IMR-90 (cell line): ENCODE measurements around the gene TNFRSF18. TPM values are rescaled to one million over a fixed set of nuclear protein-coding genes. Genes with fewer than 3 reads are reported as not detected.

ENCODE experiments used
- ATAC-seq: fragments of 200-7000 bp; cut with Tn5 transposase; 2 replicates; pipeline ENCODE4 v1.9.1; 2020; ENCODE audit warnings: low read depth, mild to moderate bottlenecking, moderate library complexity
- BruUV-seq: library from RNA; stranded (reverse); fragments of 400-500 nt; replicated peaks from 2 replicates; lab custom pipeline; 2021; lab: Mats Ljungman, UMichigan
- CTCF ChIA-PET: fragments of 300-600 bp; formaldehyde crosslinking; extraction: SDS; loops from one replicate; lab custom pipeline; 2021; ENCODE audit warnings: antibody characterized with exemption; lab: Yijun Ruan, JAX
- POLR2A ChIA-PET: fragments of 300-600 bp; sonication (Branson Sonifier 250); formaldehyde crosslinking; loops from one replicate; lab custom pipeline; 2022; ENCODE audit warnings: antibody characterized with exemption; ENCODE audit not compliant: unreplicated experiment; lab: Charles Lee
- DNase-seq: peaks from one replicate; pipeline ENCODE4 v3.0.0; 2013
- H2AFZ ChIP-seq: replicated peaks from 2 replicates; pipeline ENCODE3; 2013; ENCODE audit warnings: low read length, mild to moderate bottlenecking; ENCODE audit not compliant: poor library complexity
- H2AK5ac ChIP-seq: 2 replicates; pipeline ENCODE4 v1.6.1; 2013; ENCODE audit warnings: low read depth, low read length, inconsistent platforms
- H2AK9ac ChIP-seq: replicated peaks from 2 replicates; pipeline ENCODE3; 2013; ENCODE audit warnings: mild to moderate bottlenecking, low read depth, low read length, moderate library complexity; ENCODE audit not compliant: poor library complexity
- H2BK120ac ChIP-seq: 2 replicates; pipeline ENCODE4 v1.6.1; 2013; ENCODE audit warnings: low read depth, low read length, inconsistent platforms
- H2BK15ac ChIP-seq: 3 replicates; pipeline ENCODE4 v1.6.1; 2013; ENCODE audit warnings: low read depth, low read length, inconsistent platforms
- H2BK20ac ChIP-seq: 2 replicates; pipeline ENCODE4 v1.6.1; 2013; ENCODE audit warnings: low read depth, mild to moderate bottlenecking, inconsistent platforms, low read length, moderate library complexity
- H2BK5ac ChIP-seq: 2 replicates; pipeline ENCODE4 v1.6.1; 2013; ENCODE audit warnings: mild to moderate bottlenecking, low read depth, low read length, inconsistent platforms; ENCODE audit not compliant: poor library complexity, severe bottlenecking
- H3K14ac ChIP-seq: replicated peaks from 2 replicates; pipeline ENCODE4 v1.6.1; 2013; ENCODE audit warnings: low read depth, low read length, inconsistent platforms
- H3K18ac ChIP-seq: 2 replicates; pipeline ENCODE4 v1.6.1; 2013; ENCODE audit warnings: low read depth, low read length, control low read depth
- H3K23ac ChIP-seq: 2 replicates; pipeline ENCODE4 v1.6.1; 2013; ENCODE audit warnings: low read depth, low read length, inconsistent platforms
- H3K27ac ChIP-seq: 2 replicates; pipeline ENCODE4 v1.5.1; 2013; ENCODE audit warnings: mild to moderate bottlenecking, control low read depth, low read length; ENCODE audit not compliant: insufficient read depth
- H3K27me3 ChIP-seq: 2 replicates; pipeline ENCODE4 v1.6.1; 2013; ENCODE audit warnings: low read length; ENCODE audit not compliant: control insufficient read depth, insufficient read depth
- H3K36me3 ChIP-seq: 2 replicates; pipeline ENCODE4 v1.6.1; 2013; ENCODE audit warnings: low read length, mixed read lengths; ENCODE audit not compliant: control insufficient read depth, insufficient read depth
- H3K4ac ChIP-seq: 2 replicates; pipeline ENCODE4 v1.6.1; 2013; ENCODE audit warnings: low read depth, low read length, inconsistent platforms
- H3K4me1 ChIP-seq: 2 replicates; pipeline ENCODE4 v1.6.1; 2013; ENCODE audit warnings: low read length, mixed read lengths; ENCODE audit not compliant: control insufficient read depth, insufficient read depth
- H3K4me2 ChIP-seq: 2 replicates; pipeline ENCODE4 v1.6.1; 2013; ENCODE audit warnings: low read depth, mild to moderate bottlenecking, control low read depth, low read length, moderate library complexity
- H3K4me3 ChIP-seq: 2 replicates; pipeline ENCODE4 v1.5.1; 2013; ENCODE audit warnings: low read depth, mild to moderate bottlenecking, control low read depth, low read length, moderate library complexity; ENCODE audit not compliant: insufficient read depth
- H3K56ac ChIP-seq: 2 replicates; pipeline ENCODE4 v1.6.1; 2013; ENCODE audit warnings: low read length, inconsistent platforms; ENCODE audit not compliant: insufficient read depth; ENCODE audit errors: extremely low read depth
- H3K79me1 ChIP-seq, 2 experiments: 2 replicates each; pipeline ENCODE4 v1.6.1; 2013; ENCODE audit warnings: low read length in 2 of 2, inconsistent platforms in 1 of 2, low read depth in 1 of 2
- H3K9ac ChIP-seq: 2 replicates; pipeline ENCODE4 v1.6.1; 2013; ENCODE audit warnings: low read depth, low read length, control low read depth
- H3K9me1 ChIP-seq: 2 replicates; pipeline ENCODE4 v1.6.1; 2013; ENCODE audit warnings: low read length, inconsistent platforms; ENCODE audit not compliant: insufficient read depth
- H3K9me3 ChIP-seq: 2 replicates; pipeline ENCODE4 v1.6.1; 2013; ENCODE audit warnings: low read length; ENCODE audit not compliant: control insufficient read depth, insufficient read depth
- H4K20me1 ChIP-seq: 2 replicates; pipeline ENCODE4 v1.6.1; 2013; ENCODE audit warnings: low read length, inconsistent platforms; ENCODE audit not compliant: insufficient read depth
- H4K5ac ChIP-seq: 2 replicates; pipeline ENCODE4 v1.6.1; 2013; ENCODE audit warnings: mild to moderate bottlenecking, low read depth, low read length, control low read depth
- H4K8ac ChIP-seq, 2 experiments: 2 replicates each; pipeline ENCODE4 v1.6.1; 2013; ENCODE audit warnings: low read depth in 2 of 2, low read length in 2 of 2, control low read depth in 1 of 2, inconsistent platforms in 1 of 2
- H4K91ac ChIP-seq: 2 replicates; pipeline ENCODE4 v1.6.1; 2013; ENCODE audit warnings: low read depth, low read length, inconsistent platforms; ENCODE audit not compliant: insufficient read depth
- BHLHE40 ChIP-seq: fragments of 150-350 bp; IDR thresholded peaks from 2 replicates; pipeline ENCODE4 v1.6.1; 2016; ENCODE audit warnings: mild to moderate bottlenecking, low read depth, low read length
- CEBPB ChIP-seq: IDR thresholded peaks from 2 replicates; pipeline ENCODE4 v1.6.1; 2012; ENCODE audit warnings: low read depth, low read length, improper control_type of control experiment
- CHD1 ChIP-seq: IDR thresholded peaks from 2 replicates; pipeline ENCODE4 v1.6.1; 2012; ENCODE audit warnings: low read depth, low read length, improper control_type of control experiment
- FOS ChIP-seq: fragments of 150-350 bp; IDR thresholded peaks from 2 replicates; pipeline ENCODE4 v1.6.1; 2016; ENCODE audit warnings: low read depth, low read length
- MAFK ChIP-seq: IDR thresholded peaks from 2 replicates; pipeline ENCODE4 v1.6.1; 2012; ENCODE audit warnings: low read depth, low read length, improper control_type of control experiment
- MAZ ChIP-seq: IDR thresholded peaks from 2 replicates; pipeline ENCODE4 v1.6.1; 2012; ENCODE audit warnings: low read depth, mild to moderate bottlenecking, low read length, improper control_type of control experiment, moderate library complexity, borderline replicate concordance
- POLR2A ChIP-seq: IDR thresholded peaks from 2 replicates; pipeline ENCODE4 v1.6.1; 2012; ENCODE audit warnings: mild to moderate bottlenecking, low read depth, low read length
- RAD21 ChIP-seq: IDR thresholded peaks from 2 replicates; pipeline ENCODE4 v1.6.1; 2012; ENCODE audit warnings: low read length, improper control_type of control experiment
- RCOR1 ChIP-seq: IDR thresholded peaks from 2 replicates; pipeline ENCODE4 v1.6.1; 2012; ENCODE audit warnings: mild to moderate bottlenecking, low read length, improper control_type of control experiment; ENCODE audit not compliant: insufficient replicate concordance
- RFX5 ChIP-seq: IDR thresholded peaks from 2 replicates; pipeline ENCODE4 v1.8.0; 2012; ENCODE audit warnings: low read depth, mild to moderate bottlenecking, low read length, moderate library complexity
- WGBS, 2 experiments: methylation state at CpG; one replicate each; pipeline versions ENCODE4 v1.1.5 to v1.1.7; 2013; ENCODE audit warnings: missing lambda C conversion rate in 2 of 2; ENCODE audit not compliant: insufficient read length in 1 of 2; ENCODE audit errors: extremely low coverage in 2 of 2; 5-methylcytosine and 5-hydroxymethylcytosine counted together
- dilution Hi-C: fragments of 300-500 bp; cut with HindIII; formaldehyde crosslinking; loops from one replicate; pipeline ENCODE4 v1.14.3; 2018; ENCODE audit warnings: low sequenced_read_pairs; ENCODE audit not compliant: unreplicated experiment
- in situ Hi-C: fragments of 300-500 bp; cut with MboI; formaldehyde crosslinking; loops from 3 replicates; pipeline ENCODE4 v1.14.3; 2019; ENCODE audit warnings: low sequenced_read_pairs, inconsistent platforms, mixed read lengths
- intact Hi-C: fragments of 100-400 bp; cut with micrococcal nuclease; formaldehyde crosslinking; loops from 2 replicates; pipeline ENCODE4 v1.10.0; 2022
- polyA plus RNA-seq, 3 experiments: library from polyadenylated mRNA; depleted of rRNA; stranded (reverse); fragments of >200 nt; gene quantifications; 2 replicates each; pipeline ENCODE4 v1.2.3, GENCODE V29; 2012; ENCODE audit warnings: low replicate concordance in 1 of 3
- total RNA-seq: library from RNA; depleted of rRNA; stranded (reverse); fragments of >200 nt; gene quantifications from 2 replicates; pipeline ENCODE4 v1.2.3, GENCODE V29; 2012
- TF ChIP-seq, protein P1 (sequence below): fragments of 150-350 bp; IDR thresholded peaks from 2 replicates; pipeline ENCODE4 v1.6.1; 2017; ENCODE audit warnings: mild to moderate bottlenecking, antibody characterized with exemption, low read length, low read depth

Gene TNFRSF18
- total and polyA plus RNA-seq, 2 of the 4 experiments (the other 2 are of a cell fraction): 0.18 to 1.0 TPM

DNA sequence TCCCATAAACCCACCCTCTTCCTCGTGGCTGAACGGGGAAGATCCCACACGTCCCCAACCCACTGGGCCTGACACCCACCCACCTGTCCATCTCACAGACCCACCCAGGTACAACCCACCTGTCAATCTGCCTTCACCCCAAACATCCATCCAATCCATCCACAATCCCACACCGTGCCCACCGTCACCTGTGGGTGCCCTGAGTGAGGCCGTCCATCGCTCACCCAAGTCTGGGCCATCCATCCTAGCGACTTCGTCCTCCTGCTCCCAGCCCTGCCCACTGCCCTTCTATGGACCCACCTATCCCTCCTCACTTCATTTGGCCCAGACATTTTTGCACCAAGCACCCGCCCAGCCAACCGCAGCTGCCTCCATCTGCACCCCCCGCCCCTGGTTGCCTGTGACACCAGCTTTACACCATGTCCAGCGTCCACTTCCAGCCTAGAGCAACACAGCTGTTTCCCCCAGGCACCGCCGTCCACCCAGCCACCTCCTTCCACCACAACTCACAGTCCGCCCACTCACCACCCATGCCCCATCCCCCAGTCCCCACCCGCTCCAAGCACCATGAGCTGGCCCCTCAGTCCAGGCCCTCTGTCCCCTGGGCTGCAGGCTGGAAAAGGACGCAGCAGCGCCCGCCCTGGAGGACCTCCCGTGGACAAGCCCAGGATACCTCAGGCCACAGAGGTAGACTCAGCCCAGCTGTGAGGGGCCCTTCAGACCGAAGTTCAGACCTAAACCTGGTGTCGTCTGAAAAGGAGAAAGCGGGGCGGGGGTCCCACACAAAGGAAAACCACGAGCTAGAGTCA lies 25.1 kb downstream of the TNFRSF18 start:
- Histone ChIP-seq H3K4me1 (no peaks in the 10 kb centered on the region), H4K8ac (no peak overlapping the region), H4K20me1 (no peaks in the 10 kb centered on the region), H3K27me3 (peaks cover 18% of the 10 kb centered on the region), H2AK9ac (no peak overlapping the region), H3K18ac (no peak overlapping the region), H4K91ac (no peak overlapping the region), H4K5ac (no peak overlapping the region), H3K23ac (no peak overlapping the region), H3K4me2 (no peak overlapping the region), H2BK120ac (no peak overlapping the region), H3K4me3 (no peak overlapping the region), H3K9ac (no peak overlapping the region), H2AFZ (no peak overlapping the region), H3K4ac (no peak overlapping the region), H3K27ac (no peak overlapping the region), H2BK5ac (no peak overlapping the region), H3K14ac (no peak overlapping the region), H3K36me3 (no peaks in the 10 kb centered on the region), H3K9me1 (no peaks in the 10 kb centered on the region), H2BK20ac (no peak overlapping the region), H3K79me1 (no peaks in the 10 kb centered on the region), H3K9me3 (no peaks in the 10 kb centered on the region), H2BK15ac (no peak overlapping the region), H3K56ac (no peak overlapping the region), H2AK5ac (no peak overlapping the region)
- POLR2A ChIA-PET: no interaction called here
- no TSS peak for BruUV-seq
- dilution Hi-C loops (no loop called here), in situ Hi-C loops (no loop called here), intact Hi-C loops (no loop called here)
- TF ChIP-seq MAZ (no peak), RFX5 (no peak), RAD21 (no peak), RCOR1 (no peak), POLR2A (no peak), FOS (no peak), CHD1 (no peak), CEBPB (no peak), BHLHE40 (no peak), MAFK (no peak)
- TF ChIP-seq, protein P1, sequence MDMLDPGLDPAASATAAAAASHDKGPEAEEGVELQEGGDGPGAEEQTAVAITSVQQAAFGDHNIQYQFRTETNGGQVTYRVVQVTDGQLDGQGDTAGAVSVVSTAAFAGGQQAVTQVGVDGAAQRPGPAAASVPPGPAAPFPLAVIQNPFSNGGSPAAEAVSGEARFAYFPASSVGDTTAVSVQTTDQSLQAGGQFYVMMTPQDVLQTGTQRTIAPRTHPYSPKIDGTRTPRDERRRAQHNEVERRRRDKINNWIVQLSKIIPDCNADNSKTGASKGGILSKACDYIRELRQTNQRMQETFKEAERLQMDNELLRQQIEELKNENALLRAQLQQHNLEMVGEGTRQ: no peak
- 91% methylated on average over 20 of the region's 26 CpGs; no CpG with 5 or more reads in 1 of the 2 experiments for WGBS, 2 experiments
- CTCF ChIA-PET: no interaction called here
- no peak for DNase-seq
- ATAC-seq: no peak
